Activated gamma-delta T cell treated with Interleukin-2 at 50 U/mL for 16 hours (primary cell): ENCODE measurements around the gene SCUBE2.
"Not testable (repeated sequence)": the region's sequence is repeated elsewhere in the genome, so short reads cannot be mapped to it uniquely, and the experiment has no call there.

Experiments used
- DNase-seq: peaks from one replicate; pipeline ENCODE4 v3.0.0-alpha.2; 2020

The SCUBE2 gene

GRCh38 chr11:9002920-9003572 lies 88.4 kb downstream of the SCUBE2 start:
- no peak for DNase-seq

GRCh38 chr11:9001736-9002135 lies 89.7 kb downstream of the SCUBE2 start:
- DNase-seq, result peak; percentile 16

GRCh38 chr11:8998017-8998416 lies 93.4 kb downstream of the SCUBE2 start:
- no peak for DNase-seq

GRCh38 chr11:8997451-8997850 lies 93.9 kb downstream of the SCUBE2 start:
- DNase-seq, result no peak

- no peak for DNase-seq
Measured at GRCh38 chr11:8989453-8989852, 101.9 kb downstream of the SCUBE2 start.

GRCh38 chr11:8988329-8989234 lies 102.8 kb downstream of the SCUBE2 start:
- DNase-seq, result no peak

GRCh38 chr11:8987446-8987845 lies 104.0 kb downstream of the SCUBE2 start:
- no peak for DNase-seq

- DNase-seq, result not testable (repeated sequence)
Measured at GRCh38 chr11:8986772-8987171, 104.6 kb downstream of the SCUBE2 start.

GRCh38 chr11:8985462-8985861 lies 105.9 kb downstream of the SCUBE2 start:
- no peak for DNase-seq

- DNase-seq, result no peak
Measured at GRCh38 chr11:8983552-8983951, 107.8 kb downstream of the SCUBE2 start.

GRCh38 chr11:8980485-8980884 lies 110.9 kb downstream of the SCUBE2 start:
- no peak for DNase-seq

GRCh38 chr11:8979365-8979764 lies 112.0 kb downstream of the SCUBE2 start:
- DNase-seq, result not testable (repeated sequence)

- no peak for DNase-seq
Measured at GRCh38 chr11:8973121-8973520, 118.3 kb downstream of the SCUBE2 start.

- no peak for DNase-seq
Measured at GRCh38 chr11:8971924-8972316, 119.5 kb downstream of the SCUBE2 start.

GRCh38 chr11:8971196-8971923 lies 120.0 kb downstream of the SCUBE2 start:
- no peak for DNase-seq
